HL-60 (cell line): Measurements from ENCODE around the gene MAMDC2.

Source experiments
- DNase-seq, 2 experiments: peaks; one replicate each; pipeline ENCODE4 v3.0.0-alpha.2; 2010 to 2020; ENCODE audit warnings: low read depth in 1 of 2, low spot score in 1 of 2
- H3K27ac ChIP-seq: fragments of 250-450 bp; sonication (Bioruptor Pico); replicated peaks from 2 replicates; pipeline ENCODE4 v1.5.1; 2020; ENCODE audit warnings: mild to moderate bottlenecking, moderate library complexity
- H3K27me3 ChIP-seq: fragments of 250-450 bp; sonication (Bioruptor Pico); 2 replicates; pipeline ENCODE4 v1.5.1; 2021; ENCODE audit warnings: mild to moderate bottlenecking, moderate library complexity; ENCODE audit not compliant: insufficient read depth, poor library complexity, severe bottlenecking
- H3K4me3 ChIP-seq: replicated peaks from 2 replicates; pipeline ENCODE4 v1.5.1; 2011; ENCODE audit warnings: mild to moderate bottlenecking, control low read depth, low read length; ENCODE audit not compliant: insufficient read depth
- CTCF ChIP-seq: IDR thresholded peaks from one replicate; pipeline ENCODE4 v1.5.1; 2011; ENCODE audit warnings: low read length, control low read depth, inconsistent platforms; ENCODE audit not compliant: insufficient read depth
- GABPA ChIP-seq: IDR thresholded peaks from 2 replicates; pipeline ENCODE4 v1.6.1; 2012; ENCODE audit warnings: low read depth
- POLR2AphosphoS5 ChIP-seq: IDR thresholded peaks from 2 replicates; pipeline ENCODE4 v1.6.1; 2012; ENCODE audit warnings: low read depth
- REST ChIP-seq: IDR thresholded peaks from 2 replicates; pipeline ENCODE4 v1.6.1; 2012; ENCODE audit warnings: low read depth; ENCODE audit not compliant: insufficient replicate concordance
- SPI1 ChIP-seq: IDR thresholded peaks from 2 replicates; pipeline ENCODE4 v1.6.1; 2012; ENCODE audit warnings: low read depth, mild to moderate bottlenecking, borderline replicate concordance

Gene MAMDC2

GRCh38 chr9:70073756-70074155 lies 30.1 kb downstream of the MAMDC2 start:
- no peak overlapping the region for H3K27ac ChIP-seq
- H3K27me3 ChIP-seq = no peaks in the 10 kb centered on the region
- no peak for DNase-seq
- no peak overlapping the region for H3K4me3 ChIP-seq
- TF ChIP-seq GABPA (no peak), POLR2AphosphoS5 (no peak), CTCF (no peak), SPI1 (no peak), REST (no peak)

GRCh38 chr9:70076678-70077077 lies 33.0 kb downstream of the MAMDC2 start:
- Histone ChIP-seq H3K4me3 (no peak overlapping the region), H3K27me3 (no peaks in the 10 kb centered on the region), H3K27ac (no peak overlapping the region)
- DNase-seq = no peak
- TF ChIP-seq REST = no peak
- TF ChIP-seq POLR2AphosphoS5 = no peak
- no peak for TF ChIP-seq SPI1
- TF ChIP-seq GABPA = no peak
- TF ChIP-seq CTCF = no peak

GRCh38 chr9:70079417-70080037 lies 35.9 kb downstream of the MAMDC2 start:
- no peak overlapping the region for H3K4me3 ChIP-seq
- no peak for TF ChIP-seq REST
- no peak for TF ChIP-seq GABPA
- TF ChIP-seq SPI1 = no peak
- peak; percentile 42; the same call in 1 of the 2 replicates for TF ChIP-seq POLR2AphosphoS5
- H3K27ac ChIP-seq = no peak overlapping the region
- DNase-seq = peak; percentile 9 to 51
- no peaks in the 10 kb centered on the region for H3K27me3 ChIP-seq
